PC-9 (cell line): ENCODE data around the gene ORMDL3. TPM values are rescaled to one million over a fixed set of nuclear protein-coding genes. Genes with fewer than 3 reads are reported as not detected.

Source experiments
- BruUV-seq: library from RNA; stranded (reverse); fragments of 400-500 nt; replicated peaks from 2 replicates; lab custom pipeline; 2021; lab: Mats Ljungman, UMichigan
- CTCF ChIA-PET: fragments of 300-600 bp; sonication (Branson Sonifier 250); formaldehyde crosslinking; loops from one replicate; lab custom pipeline; 2022; ENCODE audit warnings: antibody characterized with exemption; lab: Charles Lee
- POLR2A ChIA-PET: fragments of 300-600 bp; sonication (Branson Sonifier 250); formaldehyde crosslinking; loops from one replicate; lab custom pipeline; 2022; ENCODE audit warnings: antibody characterized with exemption; ENCODE audit not compliant: unreplicated experiment; lab: Charles Lee
- DNase-seq, 2 experiments: peaks; one replicate each; pipeline versions ENCODE4 v3.0.0 to v3.0.0-alpha.2; 2015 to 2022; ENCODE audit warnings: mixed read lengths in 1 of 2
- H2AFZ ChIP-seq: fragments of 200-600 bp; sonication (generic); 2 replicates; pipeline ENCODE4 v1.8.1; 2017; ENCODE audit warnings: antibody characterized with exemption
- H3F3A ChIP-seq: fragments of 200-600 bp; sonication (generic); 2 replicates; pipeline ENCODE4 v1.8.1; 2017; ENCODE audit warnings: antibody characterized with exemption, mild to moderate bottlenecking, low read depth; ENCODE audit not compliant: insufficient read depth
- H3K27ac ChIP-seq: fragments of 200-600 bp; sonication (generic); 2 replicates; pipeline ENCODE4 v1.6.1; 2016; ENCODE audit warnings: mixed run types
- H3K27me3 ChIP-seq: fragments of 200-600 bp; sonication (generic); 2 replicates; pipeline ENCODE4 v1.6.1; 2016; ENCODE audit warnings: low read depth, mixed run types; ENCODE audit not compliant: insufficient read depth
- H3K36me3 ChIP-seq: fragments of 200-600 bp; sonication (generic); 2 replicates; pipeline ENCODE4 v1.6.1; 2016; ENCODE audit warnings: low read depth, mixed run types
- H3K4me1 ChIP-seq: fragments of 200-600 bp; sonication (generic); replicated peaks from 2 replicates; pipeline ENCODE4 v1.6.1; 2016; ENCODE audit warnings: mixed run types; ENCODE audit not compliant: insufficient read depth
- H3K4me2 ChIP-seq: fragments of 200-600 bp; sonication (generic); 2 replicates; pipeline ENCODE4 v1.6.1; 2017; ENCODE audit warnings: mixed run types
- H3K4me3 ChIP-seq: fragments of 200-600 bp; sonication (generic); 2 replicates; pipeline ENCODE4 v1.6.1; 2016; ENCODE audit warnings: mixed run types
- H3K79me2 ChIP-seq: fragments of 200-600 bp; sonication (generic); 2 replicates; pipeline ENCODE4 v1.6.1; 2017; ENCODE audit warnings: low read depth, mixed run types
- H3K9me2 ChIP-seq: fragments of 200-600 bp; sonication (generic); 2 replicates; pipeline ENCODE4 v1.8.1; 2017; ENCODE audit warnings: mild to moderate bottlenecking; ENCODE audit not compliant: insufficient read depth
- H3K9me3 ChIP-seq: fragments of 200-600 bp; sonication (generic); 2 replicates; pipeline ENCODE4 v1.8.1; 2016; ENCODE audit warnings: low read depth; ENCODE audit not compliant: insufficient read depth
- H4K20me1 ChIP-seq: fragments of 200-600 bp; sonication (generic); 2 replicates; pipeline ENCODE4 v1.8.1; 2017; ENCODE audit not compliant: insufficient read depth
- EZH2 ChIP-seq: fragments of 200-600 bp; sonication (generic); IDR thresholded peaks from 2 replicates; pipeline ENCODE4 v1.8.0; 2017; ENCODE audit warnings: antibody characterized with exemption, low read depth
- intact Hi-C: fragments of 100-400 bp; cut with micrococcal nuclease; formaldehyde crosslinking; loops from one replicate; pipeline ENCODE4 v1.10.0; 2022; ENCODE audit not compliant: unreplicated experiment
- total RNA-seq: library from RNA; stranded (reverse); gene quantifications from 2 replicates; pipeline ENCODE4 v1.2.3, GENCODE V29; 2021
- TF ChIP-seq, protein P1 (sequence below): fragments of 200-600 bp; sonication (generic); conservative IDR thresholded peaks from 2 replicates; pipeline ENCODE4 v1.6.1; 2017; ENCODE audit warnings: mixed run types, antibody characterized with exemption, mild to moderate bottlenecking, moderate library complexity

ORMDL3 gene
- total RNA-seq, 1 experiment from 2014 or later = 51.1 TPM

DNA sequence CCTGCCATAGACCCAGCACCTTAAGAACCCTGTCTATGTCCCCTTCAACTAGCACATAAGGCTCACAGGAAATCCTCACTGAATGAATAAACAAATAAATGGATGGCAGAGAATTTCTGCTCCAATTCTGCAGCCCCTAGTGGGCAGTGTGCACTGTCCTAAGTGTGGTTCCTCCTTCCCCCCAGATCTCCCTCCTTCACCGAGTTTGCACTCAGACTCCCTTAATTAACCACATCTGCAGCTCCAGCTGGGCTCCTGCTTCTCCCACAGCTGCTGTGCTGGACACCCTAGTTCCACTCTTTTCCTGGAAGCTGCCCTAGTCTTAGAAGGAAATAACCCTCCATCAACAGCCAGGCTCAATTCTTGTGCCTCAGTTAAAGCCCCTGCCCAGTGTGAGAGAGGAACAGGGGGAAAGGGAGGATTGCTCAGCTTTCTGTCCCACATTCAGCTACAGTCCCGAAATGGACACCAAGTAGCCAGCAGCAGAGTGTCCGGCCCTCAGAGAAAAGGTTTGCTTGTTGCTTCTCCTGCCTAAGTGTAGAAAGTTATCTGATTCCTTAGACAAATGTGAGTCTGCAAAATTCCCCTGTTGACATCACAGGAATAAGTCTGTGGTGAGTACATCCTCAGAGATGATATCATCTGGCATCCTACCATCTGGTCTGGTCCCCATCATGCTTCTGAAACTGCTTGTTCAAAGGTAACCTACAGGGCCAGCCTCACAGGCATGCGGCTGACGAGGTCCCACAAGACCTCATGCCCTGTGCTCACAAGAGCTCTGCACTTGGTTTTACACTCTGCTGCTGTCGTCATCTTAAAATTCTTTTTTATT is 12.4 kb upstream of the ORMDL3 start:
- BruUV-seq = no TSS peak
- no peak for DNase-seq
- H3K4me3 ChIP-seq = no peak overlapping the region
- H3K27ac ChIP-seq = no peak overlapping the region
- no peaks in the 10 kb centered on the region for H3K9me2 ChIP-seq
- no peaks in the 10 kb centered on the region for H4K20me1 ChIP-seq
- no peak overlapping the region for H3K4me2 ChIP-seq
- H3K36me3 ChIP-seq = no peaks in the 10 kb centered on the region
- TF ChIP-seq, protein P1, sequence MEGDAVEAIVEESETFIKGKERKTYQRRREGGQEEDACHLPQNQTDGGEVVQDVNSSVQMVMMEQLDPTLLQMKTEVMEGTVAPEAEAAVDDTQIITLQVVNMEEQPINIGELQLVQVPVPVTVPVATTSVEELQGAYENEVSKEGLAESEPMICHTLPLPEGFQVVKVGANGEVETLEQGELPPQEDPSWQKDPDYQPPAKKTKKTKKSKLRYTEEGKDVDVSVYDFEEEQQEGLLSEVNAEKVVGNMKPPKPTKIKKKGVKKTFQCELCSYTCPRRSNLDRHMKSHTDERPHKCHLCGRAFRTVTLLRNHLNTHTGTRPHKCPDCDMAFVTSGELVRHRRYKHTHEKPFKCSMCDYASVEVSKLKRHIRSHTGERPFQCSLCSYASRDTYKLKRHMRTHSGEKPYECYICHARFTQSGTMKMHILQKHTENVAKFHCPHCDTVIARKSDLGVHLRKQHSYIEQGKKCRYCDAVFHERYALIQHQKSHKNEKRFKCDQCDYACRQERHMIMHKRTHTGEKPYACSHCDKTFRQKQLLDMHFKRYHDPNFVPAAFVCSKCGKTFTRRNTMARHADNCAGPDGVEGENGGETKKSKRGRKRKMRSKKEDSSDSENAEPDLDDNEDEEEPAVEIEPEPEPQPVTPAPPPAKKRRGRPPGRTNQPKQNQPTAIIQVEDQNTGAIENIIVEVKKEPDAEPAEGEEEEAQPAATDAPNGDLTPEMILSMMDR = peak; percentile 52
- no peak for TF ChIP-seq EZH2
- H3K9me3 ChIP-seq = no peaks in the 10 kb centered on the region
- intact Hi-C loops = no loop called here
- no peaks in the 10 kb centered on the region for H3K27me3 ChIP-seq
- H3K79me2 ChIP-seq = no peaks in the 10 kb centered on the region
- H2AFZ ChIP-seq = no peak overlapping the region
- ChIA-PET CTCF (interaction anchor here (0.6 to 0.7 kb wide), 3 partner anchors 15 to 840 kb away, joined by 4 to 8 read pairs (median 4); no protein-coding TSS in a partner anchor), POLR2A (no interaction called here)
- H3K4me1 ChIP-seq = no peaks in the 10 kb centered on the region
- peaks cover 4% of the 10 kb centered on the region; the same call in 1 of the 2 replicates for H3F3A ChIP-seq

DNA sequence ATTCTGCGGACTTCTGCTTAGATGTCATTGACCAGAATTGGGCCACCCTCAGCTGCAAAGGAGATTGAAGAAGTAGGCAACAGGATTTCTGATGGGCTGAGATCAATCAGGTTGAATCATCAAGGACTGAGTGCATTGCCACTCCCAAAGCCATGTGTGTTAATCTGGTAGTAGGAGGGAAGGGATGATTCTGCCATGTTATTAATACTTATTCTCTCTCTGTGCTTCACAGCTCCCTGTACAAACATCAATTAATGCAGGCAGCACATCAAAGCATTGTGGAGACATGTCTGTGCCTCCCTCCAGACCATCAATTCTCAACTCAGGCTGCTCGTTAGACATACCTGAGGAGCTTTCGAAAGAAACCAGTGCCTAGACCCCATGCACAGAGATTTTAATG is 11.7 kb upstream of the ORMDL3 start:
- Histone ChIP-seq H3K4me3 (no peak overlapping the region), H3K9me2 (no peaks in the 10 kb centered on the region), H3K79me2 (no peaks in the 10 kb centered on the region), H3F3A (peaks cover 4% of the 10 kb centered on the region; the same call in 1 of the 2 replicates), H2AFZ (no peak overlapping the region), H3K4me2 (no peak overlapping the region), H3K27ac (no peak overlapping the region), H3K4me1 (no peaks in the 10 kb centered on the region), H3K36me3 (no peaks in the 10 kb centered on the region), H4K20me1 (no peaks in the 10 kb centered on the region), H3K9me3 (no peaks in the 10 kb centered on the region), H3K27me3 (no peaks in the 10 kb centered on the region)
- TF ChIP-seq EZH2 = no peak
- TF ChIP-seq, protein P1 = no peak
- DNase-seq = no peak
- POLR2A ChIA-PET = interaction anchor here (0.5 kb wide), 1 partner anchor 12 kb away, joined by 4 read pairs; no protein-coding TSS in a partner anchor
- no TSS peak for BruUV-seq
- CTCF ChIA-PET = interaction anchor here (0.7 kb wide), 1 partner anchor 840 kb away, joined by 8 read pairs; no protein-coding TSS in a partner anchor
- intact Hi-C loops = no loop called here

GRCh38 chr17:39938140-39938869 is 10.9 kb upstream of the ORMDL3 start:
- Histone ChIP-seq H3F3A (peaks cover 4% of the 10 kb centered on the region; the same call in 1 of the 2 replicates), H3K4me1 (no peaks in the 10 kb centered on the region), H3K4me2 (no peak overlapping the region), H4K20me1 (no peaks in the 10 kb centered on the region), H3K36me3 (no peaks in the 10 kb centered on the region), H3K27ac (no peak overlapping the region), H2AFZ (no peak overlapping the region), H3K9me2 (no peaks in the 10 kb centered on the region), H3K79me2 (no peaks in the 10 kb centered on the region), H3K9me3 (no peaks in the 10 kb centered on the region), H3K4me3 (no peak overlapping the region), H3K27me3 (no peaks in the 10 kb centered on the region)
- intact Hi-C loops = no loop called here
- ChIA-PET POLR2A (no interaction called here), CTCF (no interaction called here)
- DNase-seq = no peak
- no TSS peak for BruUV-seq
- TF ChIP-seq, protein P1 = no peak
- TF ChIP-seq EZH2 = no peak
